ENCODE measurements around the gene MESP2. TPM values are rescaled to one million over a fixed set of nuclear protein-coding genes. Genes with fewer than 3 reads are reported as not detected.
A peak's percentile ranks its signal among the peaks of the same experiment; 100 is the strongest.

The MESP2 gene
- total RNA-seq, 1 donor from 2014 or later, result not detected

- no peaks in the 10 kb centered on the region for H3K36me3 ChIP-seq
- no peak for TF ChIP-seq CTCF (IDR thresholded peaks at IDR 0.05)
- H3K27ac ChIP-seq, result no peak overlapping the region
- H3K9me3 ChIP-seq, result no peaks in the 10 kb centered on the region
- intact Hi-C loops (cut with DNase I), result no loop called here
- H3K27me3 ChIP-seq, result no peaks in the 10 kb centered on the region
- H3K4me3 ChIP-seq, result no peak overlapping the region
- ATAC-seq (no peak), DNase-seq (peak; percentile 77)
- peaks cover 10% of the 10 kb centered on the region for H3K4me1 ChIP-seq
Measured at GRCh38 chr15:89751748-89752147, 24.4 kb upstream of the MESP2 start.

GRCh38 chr15:89753855-89754254 is 22.3 kb upstream of the MESP2 start:
- no peaks in the 10 kb centered on the region for H3K27me3 ChIP-seq
- intact Hi-C loops (cut with DNase I), result no loop called here
- TF ChIP-seq CTCF (IDR thresholded peaks at IDR 0.05), result no peak
- DNase-seq (no peak), ATAC-seq (no peak)
- H3K36me3 ChIP-seq, result no peaks in the 10 kb centered on the region
- H3K4me3 ChIP-seq, result no peak overlapping the region
- H3K4me1 ChIP-seq, result peaks cover 10% of the 10 kb centered on the region
- no peaks in the 10 kb centered on the region for H3K9me3 ChIP-seq
- no peak overlapping the region for H3K27ac ChIP-seq

GRCh38 chr15:89754361-89755154 is 21.6 kb upstream of the MESP2 start:
- no peaks in the 10 kb centered on the region for H3K9me3 ChIP-seq
- TF ChIP-seq CTCF (IDR thresholded peaks at IDR 0.05), result no peak
- no peak for DNase-seq
- ATAC-seq, result no peak
- H3K4me3 ChIP-seq, result no peak overlapping the region
- no peak overlapping the region for H3K27ac ChIP-seq
- H3K27me3 ChIP-seq, result no peaks in the 10 kb centered on the region
- peaks cover 10% of the 10 kb centered on the region for H3K4me1 ChIP-seq
- intact Hi-C loops (cut with DNase I), result no loop called here
- H3K36me3 ChIP-seq, result no peaks in the 10 kb centered on the region

GRCh38 chr15:89755701-89756100 is 20.4 kb upstream of the MESP2 start:
- TF ChIP-seq CTCF (IDR thresholded peaks at IDR 0.05), result no peak
- DNase-seq (no peak), ATAC-seq (no peak)
- Histone ChIP-seq H3K27me3 (no peaks in the 10 kb centered on the region), H3K4me3 (no peak overlapping the region), H3K4me1 (peaks cover 4% of the 10 kb centered on the region), H3K36me3 (no peaks in the 10 kb centered on the region), H3K27ac (no peak overlapping the region), H3K9me3 (no peaks in the 10 kb centered on the region)
- intact Hi-C loops (cut with DNase I), result no loop called here

GRCh38 chr15:89756897-89757296 is 19.2 kb upstream of the MESP2 start:
- Histone ChIP-seq H3K27me3 (no peaks in the 10 kb centered on the region), H3K9me3 (no peaks in the 10 kb centered on the region), H3K27ac (no peak overlapping the region), H3K4me1 (no peaks in the 10 kb centered on the region), H3K36me3 (no peaks in the 10 kb centered on the region), H3K4me3 (no peak overlapping the region)
- no peak for TF ChIP-seq CTCF (IDR thresholded peaks at IDR 0.05)
- DNase-seq (no peak), ATAC-seq (no peak)
- intact Hi-C loops (cut with DNase I), result no loop called here
